ENCODE results near the gene C15orf39. TPM values are rescaled to one million over a fixed set of nuclear protein-coding genes. Genes with fewer than 3 reads are reported as not detected.
"Not testable (repeated sequence)": the region's sequence is repeated elsewhere in the genome, so short reads cannot be mapped to it uniquely, and the experiment has no call there.

The C15orf39 gene
- polyA plus RNA-seq, 3 donors, result 8.9 to 80.7 (median 18.2) TPM

DNA sequence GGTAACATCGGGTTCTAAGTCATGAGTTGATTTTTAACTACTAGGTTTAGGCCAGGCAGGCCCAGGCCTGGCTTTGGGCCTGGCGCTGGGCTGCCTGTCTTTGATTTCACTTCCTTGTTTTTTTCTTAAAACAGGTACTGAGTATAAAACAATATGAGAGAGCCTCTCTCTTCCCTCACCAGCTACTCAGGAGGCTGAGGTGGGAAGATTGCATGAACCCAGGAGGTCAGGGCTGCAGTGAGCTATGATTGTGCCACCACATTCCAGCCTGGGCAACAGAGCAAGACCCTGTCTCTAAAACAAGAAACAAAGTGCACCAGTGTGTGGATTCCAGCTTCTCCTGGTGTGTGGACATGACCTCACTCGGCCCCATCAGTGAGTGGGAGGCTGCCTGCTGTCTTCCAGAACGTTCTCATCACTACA, 17.8 kb downstream of the C15orf39 start:
- H3K4me2 ChIP-seq (replicated peaks; ENCODE audit: extremely low read depth, low read length, poor library complexity, severe bottlenecking); H3K36me3 Mint-ChIP-seq; H3K4me3 Mint-ChIP-seq: not testable (repeated sequence)

GRCh38 chr15:75223688-75224087, 22.0 kb downstream of the C15orf39 start:
- TF ChIP-seq, protein P1, sequence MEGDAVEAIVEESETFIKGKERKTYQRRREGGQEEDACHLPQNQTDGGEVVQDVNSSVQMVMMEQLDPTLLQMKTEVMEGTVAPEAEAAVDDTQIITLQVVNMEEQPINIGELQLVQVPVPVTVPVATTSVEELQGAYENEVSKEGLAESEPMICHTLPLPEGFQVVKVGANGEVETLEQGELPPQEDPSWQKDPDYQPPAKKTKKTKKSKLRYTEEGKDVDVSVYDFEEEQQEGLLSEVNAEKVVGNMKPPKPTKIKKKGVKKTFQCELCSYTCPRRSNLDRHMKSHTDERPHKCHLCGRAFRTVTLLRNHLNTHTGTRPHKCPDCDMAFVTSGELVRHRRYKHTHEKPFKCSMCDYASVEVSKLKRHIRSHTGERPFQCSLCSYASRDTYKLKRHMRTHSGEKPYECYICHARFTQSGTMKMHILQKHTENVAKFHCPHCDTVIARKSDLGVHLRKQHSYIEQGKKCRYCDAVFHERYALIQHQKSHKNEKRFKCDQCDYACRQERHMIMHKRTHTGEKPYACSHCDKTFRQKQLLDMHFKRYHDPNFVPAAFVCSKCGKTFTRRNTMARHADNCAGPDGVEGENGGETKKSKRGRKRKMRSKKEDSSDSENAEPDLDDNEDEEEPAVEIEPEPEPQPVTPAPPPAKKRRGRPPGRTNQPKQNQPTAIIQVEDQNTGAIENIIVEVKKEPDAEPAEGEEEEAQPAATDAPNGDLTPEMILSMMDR (IDR thresholded peaks at IDR 0.05), result no peak
- no peak overlapping the region for H3K9ac ChIP-seq (ENCODE audit: insufficient read depth, low read length, poor library complexity, severe bottlenecking)
- H3K4me3 Mint-ChIP-seq, result no peak overlapping the region
- H3K4me1 ChIP-seq (ENCODE audit: control insufficient read depth in 1 of 2, insufficient read depth in 2 of 2, low read length in 2 of 2), result peaks cover 6 to 11% of the 10 kb centered on the region in 2 donors
- no peak overlapping the region for H3K27ac ChIP-seq (ENCODE audit: low read depth in 1 of 2, low read length in 2 of 2)
- peaks cover 14% of the 10 kb centered on the region for H3K4me1 Mint-ChIP-seq
- H3K79me2 ChIP-seq (ENCODE audit: insufficient read depth, low read length), result no peaks in the 10 kb centered on the region
- no peaks in the 10 kb centered on the region for H3K36me3 ChIP-seq (replicated peaks in 1 of 2; ENCODE audit: control insufficient read depth in 1 of 2, insufficient read depth in 2 of 2, low read length in 2 of 2)
- 100% methylated on average over 3 of the region's 6 CpGs for WGBS (ENCODE audit: insufficient coverage)
- no peak overlapping the region for H2AFZ ChIP-seq (ENCODE audit: insufficient read depth, low read depth, low read length, poor library complexity, severe bottlenecking)
- peaks cover 24% of the 10 kb centered on the region for H4K20me1 ChIP-seq (ENCODE audit: insufficient read depth, low read length)
- no peaks in the 10 kb centered on the region for H3K27me3 ChIP-seq (ENCODE audit: control insufficient read depth in 2 of 2, insufficient read depth in 2 of 2, low read length in 2 of 2)
- H3K9me3 Mint-ChIP-seq, result peaks cover 0 to 2% (median 0%) of the 10 kb centered on the region in 7 donors
- no peaks in the 10 kb centered on the region for H3K9me3 ChIP-seq (replicated peaks in 1 of 2; ENCODE audit: control insufficient read depth in 1 of 2, insufficient read depth in 1 of 2, low read length in 2 of 2)
- peaks cover 7 to 8% of the 10 kb centered on the region in 2 donors for H3K36me3 Mint-ChIP-seq
- intact Hi-C loops (cut with micrococcal nuclease), result no loop called here
- H3K4me2 ChIP-seq (replicated peaks; ENCODE audit: extremely low read depth, low read length, poor library complexity, severe bottlenecking), result no peak overlapping the region
- no peak overlapping the region for H3K4me3 ChIP-seq (replicated peaks in 1 of 3; ENCODE audit: low read depth in 2 of 3, low read length in 3 of 3)
- H3K27me3 Mint-ChIP-seq (ENCODE audit: low read depth in 3 of 3), result peaks cover 11 to 17% (median 13%) of the 10 kb centered on the region in 3 donors
- H3K27ac Mint-ChIP-seq, result no peak overlapping the region
- DNase-seq, result no peak

More for the DNA sequence above, 17.8 kb downstream of the C15orf39 start:
- intact Hi-C loops (cut with micrococcal nuclease); H3K9me3 ChIP-seq (replicated peaks in 1 of 2; ENCODE audit: control insufficient read depth in 1 of 2, insufficient read depth in 1 of 2, low read length in 2 of 2); H3K27me3 ChIP-seq (ENCODE audit: control insufficient read depth in 2 of 2, insufficient read depth in 2 of 2, low read length in 2 of 2); H3K4me3 ChIP-seq (replicated peaks in 1 of 3; ENCODE audit: low read depth in 2 of 3, low read length in 3 of 3); H3K27me3 Mint-ChIP-seq (ENCODE audit: low read depth in 3 of 3); H3K9ac ChIP-seq (ENCODE audit: insufficient read depth, low read length, poor library complexity, severe bottlenecking); H3K9me3 Mint-ChIP-seq; H3K79me2 ChIP-seq (ENCODE audit: insufficient read depth, low read length); H3K36me3 ChIP-seq (replicated peaks in 1 of 2; ENCODE audit: control insufficient read depth in 1 of 2, insufficient read depth in 2 of 2, low read length in 2 of 2); H2AFZ ChIP-seq (ENCODE audit: insufficient read depth, low read depth, low read length, poor library complexity, severe bottlenecking); H3K27ac ChIP-seq (ENCODE audit: low read depth in 1 of 2, low read length in 2 of 2): not testable (repeated sequence)
- 90% methylated on average over 2 of the region's 4 CpGs for WGBS (ENCODE audit: insufficient coverage)
- DNase-seq, result peak in 1 of 3 donors; percentile 19
- Mint-ChIP-seq H3K4me1 (peaks cover 23% of the 10 kb centered on the region), H3K27ac (peak overlapping the region in 4 of 7 donors; percentile 24 to 69 (median 56))
- H4K20me1 ChIP-seq (ENCODE audit: insufficient read depth, low read length), result peaks cover 62% of the 10 kb centered on the region
- peaks cover 6 to 11% of the 10 kb centered on the region in 2 donors for H3K4me1 ChIP-seq (ENCODE audit: control insufficient read depth in 1 of 2, insufficient read depth in 2 of 2, low read length in 2 of 2)
